ENCODE data around the gene GAL3ST3. TPM values are rescaled to one million over a fixed set of nuclear protein-coding genes. Genes with fewer than 3 reads are reported as not detected.

GAL3ST3 gene
- total RNA-seq, 4 donors from 2014 or later, result not detected

- 96% methylated on average over 85 to 88 of the region's 88 CpGs for WGBS, 2 donors
- no peak for DNase-seq (ENCODE audit: low spot score in 2 of 2)
- H3K4me3 ChIP-seq (ENCODE audit: low read depth, poor library complexity, severe bottlenecking), result no peak overlapping the region
- intact Hi-C loops (cut with DNase I; ENCODE audit: low total_unique reads), result no loop called here
- TF ChIP-seq POLR2A (IDR thresholded peaks at IDR 0.05) (no peak), CTCF (IDR thresholded peaks at IDR 0.05) (no peak)
Observed at GRCh38 chr11:66042996-66043906, 5.7 kb downstream of the GAL3ST3 start.

- no peak for DNase-seq (ENCODE audit: low spot score in 2 of 2)
- H3K4me3 ChIP-seq (ENCODE audit: low read depth, poor library complexity, severe bottlenecking), result no peak overlapping the region
- 95 to 97% methylated on average over 71 to 74 of the region's 81 CpGs for WGBS, 2 donors
- TF ChIP-seq POLR2A (IDR thresholded peaks at IDR 0.05) (no peak), CTCF (IDR thresholded peaks at IDR 0.05) (no peak)
- intact Hi-C loops (cut with DNase I; ENCODE audit: low total_unique reads), result no loop called here
Observed at GRCh38 chr11:66042227-66042995, 6.5 kb downstream of the GAL3ST3 start.

- no peak overlapping the region for H3K4me3 ChIP-seq (ENCODE audit: low read depth, poor library complexity, severe bottlenecking)
- WGBS, 2 donors, result 79 to 83% methylated on average over 3 of the region's 3 CpGs
- intact Hi-C loops (cut with DNase I; ENCODE audit: low total_unique reads), result no loop called here
- TF ChIP-seq CTCF (IDR thresholded peaks at IDR 0.05), result no peak
- no peak for DNase-seq (ENCODE audit: low spot score in 2 of 2)
Observed at GRCh38 chr11:66039765-66040164, 9.2 kb downstream of the GAL3ST3 start.

- 92 to 95% methylated on average over 3 of the region's 3 CpGs for WGBS, 2 donors
- intact Hi-C loops (cut with DNase I; ENCODE audit: low total_unique reads), result no loop called here
- no peak for TF ChIP-seq CTCF (IDR thresholded peaks at IDR 0.05)
- TF ChIP-seq POLR2A (IDR thresholded peaks at IDR 0.05), result no peak
- DNase-seq (ENCODE audit: low spot score in 2 of 2), result no peak
- no peak overlapping the region for H3K4me3 ChIP-seq (ENCODE audit: low read depth, poor library complexity, severe bottlenecking)
Observed at GRCh38 chr11:66037327-66037726, 11.6 kb downstream of the GAL3ST3 start.

- intact Hi-C loops (cut with DNase I; ENCODE audit: low total_unique reads), result no loop called here
- DNase-seq (ENCODE audit: low spot score in 2 of 2), result no peak
- TF ChIP-seq POLR2A (IDR thresholded peaks at IDR 0.05), result no peak
- 77 to 81% methylated on average over 5 of the region's 5 CpGs for WGBS, 2 donors
- no peak overlapping the region for H3K4me3 ChIP-seq (ENCODE audit: low read depth, poor library complexity, severe bottlenecking)
Observed at GRCh38 chr11:66036334-66036710, 12.6 kb downstream of the GAL3ST3 start.

- intact Hi-C loops (cut with DNase I; ENCODE audit: low total_unique reads), result no loop called here
- DNase-seq (ENCODE audit: low spot score in 2 of 2), result no peak
- H3K4me3 ChIP-seq (ENCODE audit: low read depth, poor library complexity, severe bottlenecking), result no peak overlapping the region
- TF ChIP-seq CTCF (IDR thresholded peaks at IDR 0.05) (no peak), POLR2A (IDR thresholded peaks at IDR 0.05) (no peak)
- 62 to 71% methylated on average over 9 of the region's 9 CpGs for WGBS, 2 donors
Observed at GRCh38 chr11:66035653-66036333, 13.2 kb downstream of the GAL3ST3 start.
